Endothelial cell of umbilical vein (primary cell): Measurements from ENCODE around the gene HPCAL4. TPM values are rescaled to one million over a fixed set of nuclear protein-coding genes. Genes with fewer than 3 reads are reported as not detected.

Experiments
- BruUV-seq: library from RNA; stranded (reverse); fragments of 400-500 nt; replicated peaks from 2 replicates; lab custom pipeline; 2021; lab: Mats Ljungman, UMichigan
- CTCF ChIA-PET: fragments of 300-600, 350-600 bp; sonication (Branson Sonifier 250); formaldehyde crosslinking; loops from one replicate; lab custom pipeline; 2021; ENCODE audit warnings: antibody characterized with exemption, inconsistent platforms; lab: Charles Lee
- POLR2A ChIA-PET: fragments of 300-600, 350-600 bp; sonication (Branson Sonifier 250); formaldehyde crosslinking; loops from one replicate; lab custom pipeline; 2021; ENCODE audit warnings: antibody characterized with exemption, inconsistent platforms; lab: Charles Lee
- DNase-seq: peaks from one replicate; pipeline ENCODE4 v3.0.0-alpha.2; 2011; ENCODE audit warnings: low read depth, low spot score
- FAIRE-seq: peaks from 2 replicates; lab custom pipeline; 2011; peaks lifted over from hg19 to GRCh38; lab: Jason Lieb, UNC
- H2AFZ ChIP-seq: 2 replicates; pipeline ENCODE4 v1.6.0; 2012; ENCODE audit warnings: low read depth, low read length, control low read depth, inconsistent platforms
- H3K27ac ChIP-seq: 2 replicates; pipeline ENCODE4 v1.5.1; 2011; ENCODE audit warnings: low read depth, mild to moderate bottlenecking, control low read depth, low read length, moderate library complexity; ENCODE audit not compliant: insufficient read depth
- H3K27me3 ChIP-seq, 2 experiments: 2 replicates each; pipeline versions ENCODE4 v1.6.0 to v1.6.1; 2011; ENCODE audit warnings: low read length in 2 of 2, mixed read lengths in 1 of 2; ENCODE audit not compliant: control insufficient read depth in 2 of 2, insufficient read depth in 2 of 2
- H3K36me3 ChIP-seq, 2 experiments: 2 replicates in 1 of 2; 3 replicates in 1 of 2; pipeline ENCODE4 v1.5.1; 2011; ENCODE audit warnings: low read length in 2 of 2, mild to moderate bottlenecking in 1 of 2, moderate library complexity in 1 of 2; ENCODE audit not compliant: control insufficient read depth in 2 of 2, insufficient read depth in 2 of 2; ENCODE audit errors: extremely low read depth in 1 of 2
- H3K4me1 ChIP-seq: 3 replicates; pipeline ENCODE4 v1.5.1; 2011; ENCODE audit warnings: mild to moderate bottlenecking, low read length; ENCODE audit not compliant: control insufficient read depth, insufficient read depth; ENCODE audit errors: extremely low read depth
- H3K4me2 ChIP-seq: 2 replicates; pipeline ENCODE4 v1.6.1; 2011; ENCODE audit warnings: low read length, control low read depth, mixed read lengths; ENCODE audit not compliant: insufficient read depth
- H3K4me3 ChIP-seq, 3 experiments: fragments of 200-600 bp in 1 of 3; sonication (generic), shearing (Covaris generic) in 1 of 3; replicated peaks in 1 of 3; 2 replicates each; pipeline ENCODE4 v1.5.1; 2011 to 2016; ENCODE audit warnings: control low read depth in 3 of 3, low read length in 3 of 3, mild to moderate bottlenecking in 2 of 3, inconsistent platforms in 1 of 3, low read depth in 1 of 3, moderate library complexity in 1 of 3; ENCODE audit not compliant: insufficient read depth in 1 of 3
- H3K79me2 ChIP-seq: 2 replicates; pipeline ENCODE4 v1.6.0; 2012; ENCODE audit warnings: low read length, inconsistent platforms; ENCODE audit not compliant: control insufficient read depth, insufficient read depth
- H3K9ac ChIP-seq: replicated peaks from 2 replicates; pipeline ENCODE3; 2011; ENCODE audit warnings: low read length, control low read depth; ENCODE audit not compliant: insufficient read depth; ENCODE audit errors: extremely low read depth
- H3K9me1 ChIP-seq: replicated peaks from 3 replicates; pipeline ENCODE4 v1.6.0; 2011; ENCODE audit warnings: mild to moderate bottlenecking, low read length; ENCODE audit not compliant: control insufficient read depth, insufficient read depth; ENCODE audit errors: extremely low read depth
- H3K9me3 ChIP-seq: replicated peaks from 2 replicates; pipeline ENCODE4 v1.5.1; 2012; ENCODE audit warnings: low read length, inconsistent platforms; ENCODE audit not compliant: control insufficient read depth, insufficient read depth
- H4K20me1 ChIP-seq: replicated peaks from 2 replicates; pipeline ENCODE3; 2011; ENCODE audit warnings: mild to moderate bottlenecking, low read length; ENCODE audit not compliant: control insufficient read depth, insufficient read depth; ENCODE audit errors: extremely low read depth
- EZH2 ChIP-seq: IDR thresholded peaks from 2 replicates; pipeline ENCODE4 v1.6.1; 2012; ENCODE audit warnings: borderline replicate concordance, low read depth, mild to moderate bottlenecking, moderate library complexity, low read length, inconsistent platforms; ENCODE audit not compliant: severe bottlenecking
- FOS ChIP-seq: IDR thresholded peaks from 2 replicates; pipeline ENCODE4 v1.6.1; 2011; ENCODE audit warnings: mild to moderate bottlenecking, low read length, moderate library complexity, borderline replicate concordance; ENCODE audit not compliant: insufficient read depth
- GATA2 ChIP-seq: IDR thresholded peaks from 2 replicates; pipeline ENCODE4 v1.7.0; 2011; ENCODE audit warnings: low read depth, mild to moderate bottlenecking, moderate library complexity, mixed read lengths, low read length; ENCODE audit not compliant: insufficient read length, insufficient read depth
- JUN ChIP-seq: IDR thresholded peaks from 2 replicates; pipeline ENCODE4 v1.6.1; 2011; ENCODE audit warnings: borderline replicate concordance, low read depth; ENCODE audit not compliant: insufficient read length, insufficient read depth
- MYC ChIP-seq: IDR thresholded peaks from one replicate; pipeline ENCODE4 v1.6.1; 2011; ENCODE audit warnings: mild to moderate bottlenecking, low read depth, low read length
- POLR2A ChIP-seq: IDR thresholded peaks from 2 replicates; pipeline ENCODE4 v1.6.1; 2012; ENCODE audit warnings: low read depth, mild to moderate bottlenecking, control low read depth, low read length
- POLR2AphosphoS5 ChIP-seq: IDR thresholded peaks from 2 replicates; pipeline ENCODE4 v1.6.1; 2012; ENCODE audit warnings: low read depth, mild to moderate bottlenecking, control low read depth, low read length, moderate library complexity; ENCODE audit not compliant: insufficient read depth
- dilution Hi-C: fragments of 300-500 bp; cut with MboI; formaldehyde crosslinking; loops from one replicate; pipeline ENCODE4 v1.15.0; 2019; ENCODE audit warnings: low sequenced_read_pairs; ENCODE audit not compliant: extremely low pct_ligation_motif_present
- intact Hi-C: fragments of 100-400 bp; cut with micrococcal nuclease; formaldehyde crosslinking; loops from one replicate; pipeline ENCODE4 v1.10.0; 2022
- polyA plus RNA-seq, 4 experiments: library from polyadenylated mRNA; depleted of rRNA in 3 of 4; stranded (reverse) in 3 of 4; unstranded in 1 of 4; fragments of >200 nt; gene quantifications; 2 replicates each; pipeline versions ENCODE4 v1.2.1 to v1.2.3, GENCODE V29; 2011 to 2012; ENCODE audit warnings: missing spikeins in 1 of 4
- total RNA-seq: library from RNA; stranded (reverse); gene quantifications from 2 replicates; pipeline ENCODE4 v1.2.3, GENCODE V29; 2021
- TF ChIP-seq, protein P1 (sequence below): IDR thresholded peaks from 2 replicates; pipeline ENCODE4 v1.6.1; 2011; ENCODE audit not compliant: insufficient read depth, insufficient read length
- TF ChIP-seq, protein P2 (sequence below), 2 donors: IDR thresholded peaks; 1 replicate in 1 of 2; 2 replicates in 1 of 2; pipeline ENCODE4 v1.5.1; 2011; ENCODE audit warnings: low read length in 2 of 2, mild to moderate bottlenecking in 2 of 2, moderate library complexity in 2 of 2, control low read depth in 1 of 2, inconsistent platforms in 1 of 2, low read depth in 1 of 2; ENCODE audit not compliant: insufficient read depth in 1 of 2; ENCODE audit errors: extremely low read depth in 1 of 2

Gene HPCAL4
- total and polyA plus RNA-seq, 2 donors (not counting 3 experiments of a cell fraction or from before 2014, with no cell fraction given) = not detected

DNA sequence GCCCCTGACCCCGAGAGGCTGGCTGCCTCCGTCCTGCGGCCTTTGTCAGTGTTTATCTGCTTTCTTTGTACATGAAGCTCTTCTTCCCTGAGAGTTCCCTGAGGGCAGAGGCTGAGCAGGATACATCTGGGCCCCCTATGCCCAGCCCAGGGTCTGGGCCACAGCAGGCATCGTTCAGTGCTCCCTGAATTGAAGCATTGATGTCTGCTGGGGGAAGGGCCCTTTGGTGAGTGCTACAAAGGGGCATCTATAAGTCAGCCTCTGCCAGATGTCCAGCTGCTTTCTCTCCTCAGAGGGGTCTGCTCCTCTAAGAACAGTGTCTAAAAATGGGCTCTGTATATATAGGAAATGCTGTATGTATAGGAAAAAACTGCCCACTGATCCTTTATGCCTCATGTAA is 53.9 kb downstream of the HPCAL4 start:
- no peaks in the 10 kb centered on the region for H3K9me3 ChIP-seq
- H3K27ac ChIP-seq = no peak overlapping the region
- H3K79me2 ChIP-seq = no peaks in the 10 kb centered on the region
- FAIRE-seq (no peak), DNase-seq (no peak)
- no peaks in the 10 kb centered on the region for H3K4me1 ChIP-seq
- H2AFZ ChIP-seq = no peak overlapping the region
- CTCF ChIA-PET = interaction anchor here (0.7 to 3.8 kb wide), 3 partner anchors 16 to 31 kb away, joined by 3 to 19 read pairs (median 4); no protein-coding TSS in a partner anchor
- no peaks in the 10 kb centered on the region for H3K36me3 ChIP-seq
- intact Hi-C loops = no loop called here
- dilution Hi-C loops = no loop called here
- POLR2A ChIA-PET = no interaction called here
- no peak overlapping the region for H3K4me3 ChIP-seq
- no peak overlapping the region for H3K4me2 ChIP-seq
- no TSS peak for BruUV-seq
- no peak overlapping the region for H3K9ac ChIP-seq
- H4K20me1 ChIP-seq = no peaks in the 10 kb centered on the region
- H3K27me3 ChIP-seq = peaks cover 52 to 66% of the 10 kb centered on the region in 2 experiments
- TF ChIP-seq, protein P1, sequence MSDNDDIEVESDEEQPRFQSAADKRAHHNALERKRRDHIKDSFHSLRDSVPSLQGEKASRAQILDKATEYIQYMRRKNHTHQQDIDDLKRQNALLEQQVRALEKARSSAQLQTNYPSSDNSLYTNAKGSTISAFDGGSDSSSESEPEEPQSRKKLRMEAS = no peak
- no peak for TF ChIP-seq JUN
- TF ChIP-seq MYC = no peak
- TF ChIP-seq GATA2 = no peak
- TF ChIP-seq, protein P2, sequence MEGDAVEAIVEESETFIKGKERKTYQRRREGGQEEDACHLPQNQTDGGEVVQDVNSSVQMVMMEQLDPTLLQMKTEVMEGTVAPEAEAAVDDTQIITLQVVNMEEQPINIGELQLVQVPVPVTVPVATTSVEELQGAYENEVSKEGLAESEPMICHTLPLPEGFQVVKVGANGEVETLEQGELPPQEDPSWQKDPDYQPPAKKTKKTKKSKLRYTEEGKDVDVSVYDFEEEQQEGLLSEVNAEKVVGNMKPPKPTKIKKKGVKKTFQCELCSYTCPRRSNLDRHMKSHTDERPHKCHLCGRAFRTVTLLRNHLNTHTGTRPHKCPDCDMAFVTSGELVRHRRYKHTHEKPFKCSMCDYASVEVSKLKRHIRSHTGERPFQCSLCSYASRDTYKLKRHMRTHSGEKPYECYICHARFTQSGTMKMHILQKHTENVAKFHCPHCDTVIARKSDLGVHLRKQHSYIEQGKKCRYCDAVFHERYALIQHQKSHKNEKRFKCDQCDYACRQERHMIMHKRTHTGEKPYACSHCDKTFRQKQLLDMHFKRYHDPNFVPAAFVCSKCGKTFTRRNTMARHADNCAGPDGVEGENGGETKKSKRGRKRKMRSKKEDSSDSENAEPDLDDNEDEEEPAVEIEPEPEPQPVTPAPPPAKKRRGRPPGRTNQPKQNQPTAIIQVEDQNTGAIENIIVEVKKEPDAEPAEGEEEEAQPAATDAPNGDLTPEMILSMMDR (IDR thresholded peaks at IDR 0.05; ENCODE audit: extremely low read depth in 1 of 2, insufficient read depth in 1 of 2, low read depth in 1 of 2, low read length in 2 of 2) = no peak
- no peak for TF ChIP-seq POLR2A
- TF ChIP-seq FOS = no peak
- TF ChIP-seq EZH2 = no peak
- no peak for TF ChIP-seq POLR2AphosphoS5
- H3K9me1 ChIP-seq = no peaks in the 10 kb centered on the region
